ENCODE data around the gene FLT3. TPM values are rescaled to one million over a fixed set of nuclear protein-coding genes. Genes with fewer than 3 reads are reported as not detected.

FLT3 gene
- total RNA-seq, 1 donor from 2014 or later, result 0.11 TPM

DNA sequence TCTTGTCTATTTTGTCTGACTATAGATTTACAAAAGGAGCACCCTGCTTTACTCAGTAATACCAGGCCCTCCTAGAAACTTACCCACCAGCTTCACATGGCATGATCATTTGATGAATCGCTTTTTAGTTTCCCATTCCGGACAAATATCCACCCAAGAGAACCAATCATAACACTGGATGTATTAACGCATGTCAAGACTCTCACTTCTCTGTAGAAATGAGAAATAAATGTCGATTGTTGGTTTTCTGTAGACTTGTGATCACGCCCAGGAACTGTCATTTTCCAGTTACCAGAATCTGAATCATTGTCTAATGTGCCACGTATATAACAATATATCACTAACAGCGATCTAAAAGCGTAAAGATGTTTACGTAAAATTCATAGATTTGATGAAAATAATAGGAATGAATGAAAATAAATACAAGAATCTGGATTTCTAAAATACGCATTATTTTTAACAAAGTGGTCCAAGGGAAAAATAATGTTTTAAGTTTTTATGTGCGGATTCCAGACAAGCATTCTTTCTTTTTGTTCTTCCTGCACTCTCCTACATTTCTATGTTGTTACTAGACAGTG lies 145.3 kb downstream of the FLT3 start:
- DNase-seq (no peak), ATAC-seq (ENCODE audit: poor library complexity) (no peak)
- intact Hi-C loops (cut with DNase I), result no loop called here

DNA sequence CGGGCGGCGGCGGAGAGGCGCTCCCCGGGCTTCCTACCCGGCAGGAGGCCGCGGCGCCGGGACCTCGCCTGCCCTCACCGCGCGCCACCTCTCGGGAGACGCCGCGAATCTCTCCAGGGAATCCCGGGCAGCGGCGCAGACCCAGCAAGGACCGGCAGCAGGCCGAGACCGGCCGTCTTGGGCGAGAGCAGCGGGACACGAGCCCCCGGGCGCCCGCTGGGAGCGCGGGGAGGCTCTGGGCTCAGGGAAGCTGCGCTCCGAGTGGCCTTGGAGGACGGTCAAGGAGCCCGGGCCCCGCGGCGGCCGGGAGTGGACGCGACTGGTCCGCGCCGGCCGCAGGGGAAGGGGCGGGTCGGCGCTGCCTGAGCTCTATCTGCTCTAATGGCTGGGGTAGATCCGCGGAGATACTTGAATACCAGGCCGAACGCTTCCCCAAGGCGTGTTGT lies 145.9 kb downstream of the FLT3 start:
- ATAC-seq (ENCODE audit: poor library complexity) (peak; percentile 69), DNase-seq (no peak)
- intact Hi-C loops (cut with DNase I), result no loop called here

DNA sequence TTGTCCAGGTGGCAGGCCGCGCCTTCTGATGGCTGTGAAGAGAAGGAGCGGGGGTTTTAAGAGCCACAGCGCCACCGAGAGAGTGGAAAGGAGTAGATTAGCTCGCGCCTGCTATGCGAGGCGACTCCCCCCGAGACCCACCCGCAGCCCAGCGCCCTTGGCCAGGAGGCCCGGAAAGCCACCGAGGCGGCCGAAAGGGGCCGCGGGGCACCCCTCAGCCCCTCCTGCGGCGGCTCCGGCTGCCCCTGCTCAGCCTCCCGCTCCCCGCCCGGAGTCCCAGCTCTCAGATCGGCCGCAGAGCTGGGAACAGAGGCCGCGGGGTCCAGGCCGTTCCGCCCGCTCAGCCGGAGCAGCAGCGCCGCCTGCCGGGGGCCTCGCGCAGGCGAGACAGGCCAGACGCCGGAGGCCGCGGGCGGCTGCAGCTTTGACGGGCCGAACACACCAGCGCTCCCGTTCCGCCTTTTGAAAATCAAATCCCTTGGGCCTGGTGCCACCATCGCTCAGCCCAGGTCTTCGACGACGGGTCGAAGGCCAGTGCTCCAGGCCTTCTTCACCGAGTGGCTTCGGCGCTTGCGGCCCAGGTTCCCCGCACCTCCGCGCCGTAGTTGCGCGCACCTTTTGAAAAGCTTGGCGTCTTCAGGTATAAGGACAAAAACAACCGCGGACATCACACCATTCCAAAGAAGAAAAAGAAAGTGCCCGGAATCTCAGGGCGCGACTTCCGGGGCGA lies 146.5 kb downstream of the FLT3 start:
- DNase-seq, result peak; percentile 82
- intact Hi-C loops (cut with DNase I), result no loop called here
- peak; percentile 99 for ATAC-seq (ENCODE audit: poor library complexity)

Other genes starting within 250 kb of the FLT3 start
- not detected for gene PDX1, start 180.6 kb downstream of the FLT3 start, total RNA-seq
- not detected for gene CDX2, start 131.3 kb downstream of the FLT3 start, total RNA-seq
- gene URAD, start 111.9 kb downstream of the FLT3 start, total RNA-seq, result not detected
- gene PAN3, start 38.0 kb upstream of the FLT3 start, total RNA-seq, result 8.1 TPM

Data from Right ventricle myocardium superior (tissue), 1 donor.